ENCODE data around the gene SYT4.

SYT4 gene

GRCh38 chr18:43222501-43222900 lies 54.8 kb downstream of the SYT4 start:
- DNase-seq (ENCODE audit: low read depth, low spot score) = no peak
- no peak overlapping the region for H3K27ac ChIP-seq

- H3K27ac ChIP-seq = no peak overlapping the region
- no peak for DNase-seq (ENCODE audit: low read depth, low spot score)
Measured at GRCh38 chr18:43220691-43221090, 56.6 kb downstream of the SYT4 start.

Measured in epithelial cell of prostate (primary cell).